IPS-20b (cell line): Measurements from ENCODE around the gene STPG4.

Source experiments
- H3K27ac ChIP-seq: one replicate; pipeline ENCODE4 v1.5.1; 2013; ENCODE audit warnings: low read length
- H3K27me3 ChIP-seq: 2 replicates; pipeline ENCODE4 v1.6.1; 2013; ENCODE audit warnings: mild to moderate bottlenecking, low read length, inconsistent platforms; ENCODE audit not compliant: insufficient read depth
- H3K36me3 ChIP-seq: 2 replicates; pipeline ENCODE4 v1.6.1; 2013; ENCODE audit warnings: low read depth, mild to moderate bottlenecking, inconsistent platforms, low read length, moderate library complexity; ENCODE audit not compliant: insufficient read depth
- H3K4me1 ChIP-seq: 2 replicates; pipeline ENCODE4 v1.6.1; 2013; ENCODE audit warnings: mild to moderate bottlenecking, control low read depth, inconsistent platforms, low read length, moderate library complexity; ENCODE audit not compliant: insufficient read depth
- H3K4me3 ChIP-seq: 2 replicates; pipeline ENCODE4 v1.5.1; 2013; ENCODE audit warnings: mild to moderate bottlenecking, low read length, inconsistent platforms
- H3K9ac ChIP-seq: 2 replicates; pipeline ENCODE4 v1.6.1; 2013; ENCODE audit warnings: low read depth, mild to moderate bottlenecking, inconsistent platforms, low read length, moderate library complexity
- H3K9me3 ChIP-seq: 2 replicates; pipeline ENCODE4 v1.6.1; 2013; ENCODE audit warnings: mild to moderate bottlenecking, low read depth, low read length, inconsistent platforms; ENCODE audit not compliant: insufficient read depth

STPG4 gene

DNA sequence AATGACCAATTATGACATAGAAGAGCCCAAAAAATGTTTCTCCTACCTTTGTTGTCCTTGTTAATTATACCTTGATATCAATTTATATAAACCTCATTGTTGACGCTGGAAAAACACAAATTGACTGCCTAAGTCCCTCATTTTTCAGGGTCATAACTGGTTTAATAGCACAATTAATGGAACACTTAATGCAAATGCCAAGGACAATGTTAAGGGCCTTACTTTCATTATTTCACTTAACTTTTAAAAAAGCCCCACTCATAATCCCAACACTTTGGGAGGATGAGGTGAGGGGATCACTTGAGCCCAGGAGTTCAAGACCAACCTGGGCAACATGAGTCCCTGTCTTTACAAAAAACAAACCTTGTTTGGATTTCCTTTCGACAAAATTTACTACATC, 3.5 kb upstream of the STPG4 start:
- Histone ChIP-seq H3K9me3 (no peaks in the 10 kb centered on the region), H3K36me3 (peaks cover 54% of the 10 kb centered on the region), H3K27me3 (no peaks in the 10 kb centered on the region), H3K4me1 (no peaks in the 10 kb centered on the region), H3K4me3 (no peak overlapping the region), H3K9ac (no peak overlapping the region), H3K27ac (no peak overlapping the region)

DNA sequence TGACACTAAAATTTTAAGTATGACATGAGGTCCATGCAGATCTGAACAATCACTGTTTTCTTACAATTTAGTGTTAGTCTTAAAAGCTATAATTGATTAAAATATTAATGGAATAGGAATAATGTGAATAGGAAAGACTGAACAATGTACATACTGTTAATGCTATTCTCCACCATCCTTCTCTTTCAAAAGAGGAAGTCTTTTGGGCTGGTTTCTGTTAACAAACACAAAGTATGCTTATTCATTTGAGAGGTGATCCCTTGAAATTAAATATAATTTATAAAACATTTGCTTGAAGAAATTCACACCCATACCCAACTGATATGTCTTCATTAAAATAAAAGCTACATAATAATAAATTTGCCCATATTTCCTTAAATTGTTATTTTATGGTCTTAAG, 2.3 kb downstream of the STPG4 start:
- no peaks in the 10 kb centered on the region for H3K9me3 ChIP-seq
- no peak overlapping the region for H3K27ac ChIP-seq
- no peak overlapping the region for H3K9ac ChIP-seq
- H3K4me1 ChIP-seq = no peaks in the 10 kb centered on the region
- H3K36me3 ChIP-seq = peaks cover 23% of the 10 kb centered on the region
- H3K4me3 ChIP-seq = no peak overlapping the region
- H3K27me3 ChIP-seq = no peaks in the 10 kb centered on the region

DNA sequence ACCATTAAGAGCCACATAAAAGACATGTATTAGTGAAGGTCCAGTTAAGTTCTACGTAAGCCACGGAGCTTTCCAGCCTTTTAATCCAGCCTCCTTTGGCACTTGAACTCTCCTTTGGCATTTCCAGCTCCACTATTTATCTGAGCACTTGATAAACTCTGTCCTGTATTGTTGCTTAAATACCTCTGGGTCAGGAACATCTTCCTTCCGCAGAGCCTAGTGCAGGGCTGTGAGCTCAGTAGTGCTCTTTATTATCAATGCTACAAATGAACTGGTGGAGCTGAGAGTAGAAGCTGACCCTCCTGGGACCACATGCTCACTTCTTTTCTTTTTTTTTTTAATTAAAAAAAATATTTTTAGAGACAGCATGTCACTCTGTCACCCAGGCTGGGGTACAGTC, 4.9 kb downstream of the STPG4 start:
- no peaks in the 10 kb centered on the region for H3K4me1 ChIP-seq
- no peaks in the 10 kb centered on the region for H3K27me3 ChIP-seq
- peaks cover 25% of the 10 kb centered on the region for H3K36me3 ChIP-seq
- H3K9me3 ChIP-seq = no peaks in the 10 kb centered on the region
- H3K9ac ChIP-seq = no peak overlapping the region
- H3K4me3 ChIP-seq = no peak overlapping the region
- no peak overlapping the region for H3K27ac ChIP-seq

DNA sequence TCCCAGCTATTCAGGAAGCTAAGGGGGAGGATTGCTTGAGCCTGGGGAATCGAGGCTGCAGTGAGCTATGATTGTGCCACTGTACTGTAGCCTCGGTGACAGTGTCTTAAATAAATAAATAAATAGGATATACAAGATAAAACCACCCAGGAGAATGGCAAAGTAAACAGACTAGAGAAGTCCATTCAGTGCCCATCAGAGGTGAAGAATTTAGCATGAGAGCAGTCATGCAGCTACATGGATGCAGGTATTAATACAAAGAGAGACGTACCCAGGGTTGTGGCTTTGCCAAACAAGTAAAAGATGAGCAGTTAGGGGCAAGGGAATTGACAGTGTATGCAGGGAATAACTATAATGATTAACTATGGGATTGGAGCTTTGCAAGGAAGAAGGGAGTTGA, 8.1 kb downstream of the STPG4 start:
- Histone ChIP-seq H3K4me1 (no peaks in the 10 kb centered on the region), H3K9ac (no peak overlapping the region), H3K27ac (no peak overlapping the region), H3K4me3 (no peak overlapping the region), H3K36me3 (peaks cover 32% of the 10 kb centered on the region), H3K9me3 (no peaks in the 10 kb centered on the region), H3K27me3 (no peaks in the 10 kb centered on the region)

GRCh38 chr2:47145466-47145865, 9.6 kb downstream of the STPG4 start:
- Histone ChIP-seq H3K27me3 (no peaks in the 10 kb centered on the region), H3K9me3 (no peaks in the 10 kb centered on the region), H3K27ac (no peak overlapping the region), H3K4me3 (no peak overlapping the region), H3K4me1 (no peaks in the 10 kb centered on the region), H3K9ac (no peak overlapping the region), H3K36me3 (peaks cover 25% of the 10 kb centered on the region)

DNA sequence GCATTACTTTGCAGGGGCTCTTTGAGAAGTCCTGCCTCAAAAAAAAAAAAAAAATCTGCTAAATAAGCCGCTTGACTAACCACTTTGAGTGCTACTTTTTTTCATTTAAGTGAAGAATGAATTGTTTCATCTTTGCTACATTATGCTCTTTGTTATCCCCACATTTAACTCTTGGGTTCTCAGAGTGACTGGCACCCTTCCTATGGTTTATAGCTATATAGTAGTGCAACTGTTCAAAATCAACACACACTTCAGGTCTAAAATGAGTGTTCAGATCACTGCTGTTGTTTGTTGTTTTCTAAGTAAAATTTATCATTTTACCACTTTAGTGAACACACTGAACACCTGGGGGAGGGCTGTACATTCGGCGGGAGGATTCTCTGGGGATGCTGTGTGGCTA, 13.6 kb downstream of the STPG4 start:
- Histone ChIP-seq H3K4me3 (no peak overlapping the region), H3K9me3 (no peaks in the 10 kb centered on the region), H3K27me3 (no peaks in the 10 kb centered on the region), H3K9ac (no peak overlapping the region), H3K36me3 (peaks cover 7% of the 10 kb centered on the region; the same call in 1 of the 2 replicates), H3K27ac (no peak overlapping the region), H3K4me1 (no peaks in the 10 kb centered on the region)

GRCh38 chr2:47134386-47135090, 20.6 kb downstream of the STPG4 start:
- no peak overlapping the region for H3K4me3 ChIP-seq
- peaks cover 3% of the 10 kb centered on the region; the same call in 1 of the 2 replicates for H3K4me1 ChIP-seq
- H3K9me3 ChIP-seq = no peaks in the 10 kb centered on the region
- H3K27ac ChIP-seq = no peak overlapping the region
- no peaks in the 10 kb centered on the region for H3K36me3 ChIP-seq
- H3K27me3 ChIP-seq = no peaks in the 10 kb centered on the region
- no peak overlapping the region for H3K9ac ChIP-seq

DNA sequence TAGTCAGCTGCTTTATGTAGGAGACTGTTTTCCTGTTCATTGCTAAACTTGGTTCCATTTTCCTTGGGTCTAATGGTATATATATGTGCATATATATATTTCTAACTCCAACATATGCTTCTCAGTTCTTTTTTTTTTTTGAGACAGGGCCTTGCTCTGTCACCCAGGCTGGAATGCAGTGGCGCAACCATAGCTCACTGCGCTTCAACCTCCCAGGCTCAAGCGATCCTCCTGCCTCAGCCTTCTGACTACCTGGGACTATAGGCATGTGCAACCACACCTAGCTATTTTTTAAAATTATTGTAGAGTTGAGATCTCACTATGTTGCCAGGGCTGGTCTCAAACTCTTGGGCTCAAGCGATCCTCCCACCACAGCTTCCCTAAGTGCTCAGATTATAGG, 22.1 kb downstream of the STPG4 start:
- H3K27ac ChIP-seq = no peak overlapping the region
- no peak overlapping the region for H3K4me3 ChIP-seq
- H3K4me1 ChIP-seq = peaks cover 8% of the 10 kb centered on the region; the same call in 1 of the 2 replicates
- no peak overlapping the region for H3K9ac ChIP-seq
- no peaks in the 10 kb centered on the region for H3K27me3 ChIP-seq
- no peaks in the 10 kb centered on the region for H3K36me3 ChIP-seq
- no peaks in the 10 kb centered on the region for H3K9me3 ChIP-seq

- Histone ChIP-seq H3K9me3 (no peaks in the 10 kb centered on the region), H3K27me3 (no peaks in the 10 kb centered on the region), H3K4me1 (peaks cover 8% of the 10 kb centered on the region; the same call in 1 of the 2 replicates), H3K4me3 (no peak overlapping the region), H3K36me3 (no peaks in the 10 kb centered on the region), H3K9ac (no peak overlapping the region), H3K27ac (no peak overlapping the region)
These were observed 25.9 kb downstream of the STPG4 start for GRCh38 chr2:47129191-47129706.

- Histone ChIP-seq H3K27me3 (no peaks in the 10 kb centered on the region), H3K36me3 (no peaks in the 10 kb centered on the region), H3K27ac (no peak overlapping the region), H3K9me3 (no peaks in the 10 kb centered on the region), H3K4me3 (no peak overlapping the region), H3K9ac (no peak overlapping the region), H3K4me1 (peaks cover 8% of the 10 kb centered on the region; the same call in 1 of the 2 replicates)
These were observed 26.4 kb downstream of the STPG4 start for GRCh38 chr2:47128705-47129104.

- Histone ChIP-seq H3K4me3 (no peak overlapping the region), H3K27ac (no peak overlapping the region), H3K36me3 (no peaks in the 10 kb centered on the region), H3K9me3 (no peaks in the 10 kb centered on the region), H3K9ac (no peak overlapping the region), H3K4me1 (peaks cover 8% of the 10 kb centered on the region; the same call in 1 of the 2 replicates), H3K27me3 (no peaks in the 10 kb centered on the region)
These were observed 27.1 kb downstream of the STPG4 start for GRCh38 chr2:47127862-47128543.

DNA sequence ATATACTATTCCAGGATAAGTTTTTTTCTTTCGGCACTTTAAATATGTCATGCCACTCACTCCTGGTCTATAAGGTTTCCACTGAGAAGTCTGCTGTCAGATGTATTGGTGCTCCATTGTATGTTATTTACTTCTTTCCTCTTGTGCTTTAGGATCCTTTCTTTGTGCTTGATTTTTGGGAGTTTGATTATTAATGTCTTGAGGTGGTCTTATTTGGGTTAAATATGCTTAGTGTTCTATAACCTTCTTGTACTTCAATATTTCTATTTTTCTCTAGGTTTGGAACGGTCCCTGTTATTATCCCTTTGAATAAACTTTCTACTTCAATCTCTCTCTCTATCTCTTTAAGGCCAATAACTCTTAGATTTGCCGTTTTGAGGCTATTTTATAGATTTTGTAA, 28.3 kb downstream of the STPG4 start:
- no peak overlapping the region for H3K9ac ChIP-seq
- no peaks in the 10 kb centered on the region for H3K36me3 ChIP-seq
- H3K4me1 ChIP-seq = peaks cover 8% of the 10 kb centered on the region; the same call in 1 of the 2 replicates
- H3K9me3 ChIP-seq = no peaks in the 10 kb centered on the region
- H3K4me3 ChIP-seq = no peak overlapping the region
- H3K27ac ChIP-seq = no peak overlapping the region
- H3K27me3 ChIP-seq = no peaks in the 10 kb centered on the region
